B cell (primary cell): ENCODE results near the gene QSOX2. TPM values are rescaled to one million over a fixed set of nuclear protein-coding genes. Genes with fewer than 3 reads are reported as not detected.
A peak's percentile ranks its signal among the peaks of the same experiment; 100 is the strongest.

Experiments used
- ATAC-seq: fragments of 200-7000 bp; cut with Tn5 transposase; one replicate; pipeline ENCODE4 v1.10.0; 2021; ENCODE audit warnings: low read depth, mild to moderate bottlenecking, moderate number of reproducible peaks, moderate library complexity
- CTCF ChIA-PET: fragments of 350-600 bp; sonication (Branson Sonifier 250); formaldehyde crosslinking; loops from one replicate; lab custom pipeline; 2021; ENCODE audit warnings: antibody characterized with exemption, inconsistent platforms; lab: Charles Lee
- POLR2A ChIA-PET: fragments of 350-600 bp; sonication (Branson Sonifier 250); formaldehyde crosslinking; loops from one replicate; lab custom pipeline; 2021; ENCODE audit warnings: antibody characterized with exemption; lab: Charles Lee
- DNase-seq: peaks from one replicate; pipeline ENCODE4 v3.0.0; 2013
- H2AFZ ChIP-seq: 2 replicates; pipeline ENCODE4 v1.6.1; 2012; ENCODE audit warnings: mild to moderate bottlenecking, low read depth, low read length; ENCODE audit not compliant: insufficient read depth, poor library complexity, severe bottlenecking
- H3K27ac ChIP-seq, 2 donors: 1 replicate in 1 of 2; 2 replicates in 1 of 2; pipeline ENCODE4 v1.5.1; 2012 to 2013; ENCODE audit warnings: low read length in 2 of 2, mild to moderate bottlenecking in 2 of 2, moderate library complexity in 1 of 2
- H3K27me3 ChIP-seq, 4 experiments: fragments of 200-600 bp in 1 of 4; sonication (generic) in 1 of 4; replicated peaks in 1 of 4; 1 replicate in 2 of 4; 2 replicates in 2 of 4; pipeline versions ENCODE4 v1.6.1 to v1.7.0; 2013 to 2016; ENCODE audit warnings: low read length in 3 of 4, mild to moderate bottlenecking in 2 of 4, mixed read lengths in 1 of 4, moderate library complexity in 1 of 4; ENCODE audit not compliant: insufficient read depth in 4 of 4, control insufficient read depth in 3 of 4; ENCODE audit errors: control extremely low read depth in 1 of 4
- H3K36me3 ChIP-seq, 2 experiments: replicated peaks in 1 of 2; 1 replicate in 1 of 2; 2 replicates in 1 of 2; pipeline versions ENCODE4 v1.6.1 to v1.7.1; 2013; ENCODE audit warnings: low read length in 1 of 2; ENCODE audit not compliant: insufficient read depth in 2 of 2, control insufficient read depth in 1 of 2; ENCODE audit errors: control extremely low read depth in 1 of 2, extremely low read depth in 1 of 2
- H3K4me1 ChIP-seq, 2 donors: fragments of 200-600 bp in 1 of 2; sonication (generic) in 1 of 2; 1 replicate in 1 of 2; 2 replicates in 1 of 2; pipeline versions ENCODE4 v1.5.1 to v1.6.1; 2013 to 2017; ENCODE audit warnings: low read length in 2 of 2; ENCODE audit not compliant: control insufficient read depth in 2 of 2, insufficient read depth in 2 of 2
- H3K4me2 ChIP-seq: replicated peaks from 2 replicates; pipeline ENCODE3; 2012; ENCODE audit warnings: mild to moderate bottlenecking, low read depth, low read length; ENCODE audit not compliant: poor library complexity, severe bottlenecking
- H3K4me3 ChIP-seq, 5 experiments: fragments of 200-600 bp in 1 of 5; sonication (generic) in 1 of 5; 1 replicate in 3 of 5; 2 replicates in 2 of 5; pipeline versions ENCODE4 v1.5.1 to v1.7.0; 2011 to 2016; ENCODE audit warnings: low read length in 4 of 5, mild to moderate bottlenecking in 4 of 5, low read depth in 2 of 5, control low read depth in 1 of 5, moderate library complexity in 1 of 5; ENCODE audit not compliant: insufficient read depth in 1 of 5; ENCODE audit errors: control extremely low read depth in 1 of 5, extremely low read depth in 1 of 5
- H3K79me2 ChIP-seq: fragments of 200-600 bp; sonication (generic); one replicate; pipeline ENCODE4 v1.6.0; 2016; ENCODE audit warnings: low read length; ENCODE audit not compliant: control insufficient read depth, insufficient read depth
- H3K9ac ChIP-seq: fragments of 200-600 bp; sonication (generic); 2 replicates; pipeline ENCODE4 v1.6.1; 2017; ENCODE audit warnings: mild to moderate bottlenecking, low read length, moderate library complexity
- H3K9me3 ChIP-seq, 3 donors: one replicate each; pipeline versions ENCODE4 v1.6.1 to v1.7.1; 2013; ENCODE audit warnings: low read length in 2 of 3; ENCODE audit not compliant: control insufficient read depth in 2 of 3, insufficient read depth in 1 of 3; ENCODE audit errors: control extremely low read depth in 1 of 3
- H4K20me1 ChIP-seq: 2 replicates; pipeline ENCODE4 v1.6.0; 2012; ENCODE audit warnings: mild to moderate bottlenecking, low read length; ENCODE audit not compliant: insufficient read depth, control insufficient read depth, poor library complexity, severe bottlenecking
- H3K27ac Mint-ChIP-seq: one replicate; pipeline ENCODE4 v1.8.0; 2021; ENCODE audit warnings: mixed read lengths
- H3K27me3 Mint-ChIP-seq: one replicate; pipeline ENCODE4 v1.8.0; 2021; ENCODE audit warnings: mixed read lengths
- H3K4me1 Mint-ChIP-seq: one replicate; pipeline ENCODE4 v1.8.0; 2021; ENCODE audit warnings: mixed read lengths
- H3K4me3 Mint-ChIP-seq: one replicate; pipeline ENCODE4 v1.8.0; 2021; ENCODE audit warnings: mixed read lengths
- H3K9me3 Mint-ChIP-seq: one replicate; pipeline ENCODE4 v1.8.0; 2022; ENCODE audit warnings: mixed read lengths; ENCODE audit not compliant: insufficient read depth
- EZH2 ChIP-seq: IDR thresholded peaks from 2 replicates; pipeline ENCODE4 v1.6.1; 2012; ENCODE audit warnings: borderline replicate concordance, low read depth, mild to moderate bottlenecking, moderate library complexity, low read length; ENCODE audit not compliant: insufficient read depth, poor library complexity, severe bottlenecking
- WGBS: methylation state at CpG from one replicate; pipeline ENCODE4 v1.1.5; 2013; ENCODE audit warnings: missing lambda C conversion rate; ENCODE audit not compliant: insufficient coverage; 5-methylcytosine and 5-hydroxymethylcytosine counted together
- intact Hi-C: fragments of 100-400 bp; cut with micrococcal nuclease; formaldehyde crosslinking; loops from one replicate; pipeline ENCODE4 v1.10.0; 2022
- polyA plus RNA-seq: library from polyadenylated mRNA; depleted of rRNA; stranded (reverse); fragments of >200 nt; gene quantifications from 2 replicates; pipeline ENCODE4 v1.2.3, GENCODE V29; 2012
- total RNA-seq, 2 donors: library from RNA; stranded (reverse); fragments of 120-200 nt in 1 of 2; gene quantifications; 1 replicate in 1 of 2; 2 replicates in 1 of 2; pipeline versions ENCODE4 v1.2.3 to v1.2.4, GENCODE V29; 2013 to 2022
- TF ChIP-seq, protein P1 (sequence below): fragments of 200-600 bp; IDR thresholded peaks from one replicate; pipeline ENCODE4 v1.8.0; 2022; ENCODE audit warnings: antibody characterized with exemption, mild to moderate bottlenecking

Gene QSOX2
- total and polyA plus RNA-seq, 2 donors (not counting 1 experiment from before 2014, with no cell fraction given) = 62.9 to 139 TPM

DNA sequence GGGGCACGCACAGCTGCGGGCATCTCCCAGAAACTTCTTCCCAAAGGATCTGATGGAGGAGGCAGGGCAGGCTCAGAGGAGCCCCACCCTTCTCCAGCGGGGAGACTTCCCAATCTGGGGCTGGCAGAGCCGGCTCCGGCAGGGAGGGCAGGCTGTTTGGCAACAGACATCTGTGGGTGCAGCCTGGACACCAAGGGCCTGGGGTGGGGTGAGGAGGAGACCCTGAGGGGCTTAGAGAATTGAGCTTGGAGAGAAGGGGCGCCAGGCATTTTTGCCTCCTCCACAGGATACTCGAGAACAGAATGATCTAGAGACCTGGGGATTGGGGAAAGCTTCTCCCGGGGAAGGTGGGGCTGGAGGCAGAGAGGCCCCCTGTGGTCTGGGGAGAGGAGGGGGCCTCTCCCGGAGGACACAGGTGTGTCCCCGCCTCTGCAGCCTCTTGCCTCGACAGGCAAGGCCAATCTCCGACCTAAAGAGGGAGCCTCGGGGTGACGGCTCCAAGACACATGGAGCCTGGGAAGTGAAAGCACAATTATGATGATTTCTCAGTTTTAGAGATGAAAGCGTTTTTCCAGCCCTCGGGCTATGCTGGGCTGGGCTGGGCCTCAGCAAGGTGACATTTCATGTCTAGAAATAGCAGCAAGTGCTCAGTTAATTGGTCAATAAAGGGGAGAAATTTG lies 49.1 kb downstream of the QSOX2 start:
- 8% methylated on average over 16 of the region's 16 CpGs for WGBS
- Histone ChIP-seq H3K27me3 (peaks cover 0 to 90% (median 54%) of the 10 kb centered on the region in 4 experiments), H3K79me2 (no peaks in the 10 kb centered on the region), H4K20me1 (no peaks in the 10 kb centered on the region), H3K9ac (no peak overlapping the region), H3K36me3 (no peaks in the 10 kb centered on the region), H2AFZ (no peak overlapping the region), H3K4me3 (no peak overlapping the region), H3K9me3 (peaks cover 0 to 56% (median 0%) of the 10 kb centered on the region in 3 donors), H3K4me2 (peak overlapping the region; percentile 27), H3K27ac (no peak overlapping the region), H3K4me1 (peaks cover 45 to 51% of the 10 kb centered on the region in 2 donors)
- Mint-ChIP-seq H3K9me3 (no peaks in the 10 kb centered on the region), H3K4me1 (peaks cover 28% of the 10 kb centered on the region), H3K27me3 (peaks cover 25% of the 10 kb centered on the region), H3K27ac (no peak overlapping the region), H3K4me3 (peak overlapping the region; percentile 49)
- no peak for TF ChIP-seq EZH2
- TF ChIP-seq, protein P1, sequence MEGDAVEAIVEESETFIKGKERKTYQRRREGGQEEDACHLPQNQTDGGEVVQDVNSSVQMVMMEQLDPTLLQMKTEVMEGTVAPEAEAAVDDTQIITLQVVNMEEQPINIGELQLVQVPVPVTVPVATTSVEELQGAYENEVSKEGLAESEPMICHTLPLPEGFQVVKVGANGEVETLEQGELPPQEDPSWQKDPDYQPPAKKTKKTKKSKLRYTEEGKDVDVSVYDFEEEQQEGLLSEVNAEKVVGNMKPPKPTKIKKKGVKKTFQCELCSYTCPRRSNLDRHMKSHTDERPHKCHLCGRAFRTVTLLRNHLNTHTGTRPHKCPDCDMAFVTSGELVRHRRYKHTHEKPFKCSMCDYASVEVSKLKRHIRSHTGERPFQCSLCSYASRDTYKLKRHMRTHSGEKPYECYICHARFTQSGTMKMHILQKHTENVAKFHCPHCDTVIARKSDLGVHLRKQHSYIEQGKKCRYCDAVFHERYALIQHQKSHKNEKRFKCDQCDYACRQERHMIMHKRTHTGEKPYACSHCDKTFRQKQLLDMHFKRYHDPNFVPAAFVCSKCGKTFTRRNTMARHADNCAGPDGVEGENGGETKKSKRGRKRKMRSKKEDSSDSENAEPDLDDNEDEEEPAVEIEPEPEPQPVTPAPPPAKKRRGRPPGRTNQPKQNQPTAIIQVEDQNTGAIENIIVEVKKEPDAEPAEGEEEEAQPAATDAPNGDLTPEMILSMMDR = no peak
- DNase-seq (no peak), ATAC-seq (no peak)
- ChIA-PET POLR2A (no interaction called here), CTCF (interaction anchor here (0.6 to 1.0 kb wide), 4 partner anchors 14 to 229 kb away, joined by 3 to 5 read pairs (median 4); no protein-coding TSS in a partner anchor)
- intact Hi-C loops = no loop called here

GRCh38 chr9:136194540-136194939 lies 51.1 kb downstream of the QSOX2 start:
- H3K4me1 ChIP-seq = peaks cover 43 to 51% of the 10 kb centered on the region in 2 donors
- H2AFZ ChIP-seq = no peak overlapping the region
- H3K27me3 ChIP-seq = peaks cover 0 to 90% (median 47%) of the 10 kb centered on the region in 4 experiments
- no peak for TF ChIP-seq EZH2
- TF ChIP-seq, protein P1 = no peak
- no peaks in the 10 kb centered on the region for H3K79me2 ChIP-seq
- Mint-ChIP-seq H3K27me3 (peaks cover 34% of the 10 kb centered on the region), H3K4me1 (peaks cover 31% of the 10 kb centered on the region), H3K9me3 (no peaks in the 10 kb centered on the region), H3K4me3 (no peak overlapping the region), H3K27ac (no peak overlapping the region)
- CTCF ChIA-PET = interaction anchor here (1.0 kb wide), 1 partner anchor 74 kb away, joined by 3 read pairs; no protein-coding TSS in a partner anchor
- WGBS = 10% methylated on average over 4 of the region's 5 CpGs
- H4K20me1 ChIP-seq = no peaks in the 10 kb centered on the region
- no peak overlapping the region for H3K27ac ChIP-seq
- no peak overlapping the region for H3K4me2 ChIP-seq
- H3K9me3 ChIP-seq = peaks cover 0 to 43% (median 0%) of the 10 kb centered on the region in 3 donors
- ATAC-seq = no peak
- no peak overlapping the region for H3K9ac ChIP-seq
- intact Hi-C loops = loop anchor here (5.0 kb wide), 1 partner anchor 43 kb away; no protein-coding TSS in a partner anchor
- no peak overlapping the region for H3K4me3 ChIP-seq
- POLR2A ChIA-PET = no interaction called here
- no peaks in the 10 kb centered on the region for H3K36me3 ChIP-seq
- DNase-seq = no peak
